Measurements from ENCODE around the gene IFIT1B. TPM values are rescaled to one million over a fixed set of nuclear protein-coding genes. Genes with fewer than 3 reads are reported as not detected.
A peak's percentile ranks its signal among the peaks of the same experiment; 100 is the strongest.

The IFIT1B gene
- total RNA-seq, 4 donors from 2014 or later = not detected

DNA sequence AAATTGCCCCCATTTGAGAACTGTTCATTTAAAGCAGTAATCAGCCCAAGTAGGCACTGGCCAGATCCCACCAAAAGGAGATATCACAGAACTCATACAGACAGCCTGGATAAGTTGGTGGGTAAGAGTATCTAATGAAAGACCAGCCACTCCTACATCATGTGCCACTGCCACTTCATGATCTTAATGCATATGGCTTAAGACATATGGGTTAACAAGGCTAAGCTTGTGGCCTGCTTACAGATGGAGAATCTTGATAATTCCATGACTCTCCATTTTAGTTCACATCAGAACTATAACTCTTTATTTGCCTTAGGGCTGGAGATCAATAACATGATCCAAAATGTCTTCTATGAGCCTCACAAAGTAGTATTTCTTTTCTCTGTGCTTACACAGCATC is 6.8 kb upstream of the IFIT1B start:
- peaks cover 16 to 49% (median 24%) of the 10 kb centered on the region in 4 donors for H3K4me1 ChIP-seq
- in situ Hi-C loops (cut with MboI; ENCODE audit: low pct_ligation_motif_present in 1 of 4, low pct_unique_long_range_greater_than_20kb in 1 of 4, low sequenced_read_pairs in 3 of 4) = no loop called here
- intact Hi-C loops (cut with DNase I; ENCODE audit: low total_unique reads) = no loop called here
- no peak overlapping the region for H3K27ac ChIP-seq
- TF ChIP-seq POLR2AphosphoS5 (IDR thresholded peaks at IDR 0.05) (no peak), POLR2A (IDR thresholded peaks at IDR 0.05) (no peak), EP300 (IDR thresholded peaks at IDR 0.05; ENCODE audit: low read depth) (no peak)
- TF ChIP-seq, protein P1, sequence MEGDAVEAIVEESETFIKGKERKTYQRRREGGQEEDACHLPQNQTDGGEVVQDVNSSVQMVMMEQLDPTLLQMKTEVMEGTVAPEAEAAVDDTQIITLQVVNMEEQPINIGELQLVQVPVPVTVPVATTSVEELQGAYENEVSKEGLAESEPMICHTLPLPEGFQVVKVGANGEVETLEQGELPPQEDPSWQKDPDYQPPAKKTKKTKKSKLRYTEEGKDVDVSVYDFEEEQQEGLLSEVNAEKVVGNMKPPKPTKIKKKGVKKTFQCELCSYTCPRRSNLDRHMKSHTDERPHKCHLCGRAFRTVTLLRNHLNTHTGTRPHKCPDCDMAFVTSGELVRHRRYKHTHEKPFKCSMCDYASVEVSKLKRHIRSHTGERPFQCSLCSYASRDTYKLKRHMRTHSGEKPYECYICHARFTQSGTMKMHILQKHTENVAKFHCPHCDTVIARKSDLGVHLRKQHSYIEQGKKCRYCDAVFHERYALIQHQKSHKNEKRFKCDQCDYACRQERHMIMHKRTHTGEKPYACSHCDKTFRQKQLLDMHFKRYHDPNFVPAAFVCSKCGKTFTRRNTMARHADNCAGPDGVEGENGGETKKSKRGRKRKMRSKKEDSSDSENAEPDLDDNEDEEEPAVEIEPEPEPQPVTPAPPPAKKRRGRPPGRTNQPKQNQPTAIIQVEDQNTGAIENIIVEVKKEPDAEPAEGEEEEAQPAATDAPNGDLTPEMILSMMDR (IDR thresholded peaks at IDR 0.05) = no peak
- H3K9me3 ChIP-seq = no peaks in the 10 kb centered on the region
- no peak overlapping the region for H3K4me3 ChIP-seq
- no peak for DNase-seq
- no peaks in the 10 kb centered on the region for H3K27me3 ChIP-seq
- H3K36me3 ChIP-seq = no peaks in the 10 kb centered on the region

- Histone ChIP-seq H3K4me3 (no peak overlapping the region), H3K4me1 (peaks cover 16 to 49% (median 24%) of the 10 kb centered on the region in 4 donors), H3K9me3 (no peaks in the 10 kb centered on the region), H3K27ac (no peak overlapping the region), H3K27me3 (no peaks in the 10 kb centered on the region), H3K36me3 (no peaks in the 10 kb centered on the region)
- intact Hi-C loops (cut with DNase I; ENCODE audit: low total_unique reads) = no loop called here
- in situ Hi-C loops (cut with MboI; ENCODE audit: low pct_ligation_motif_present in 1 of 4, low pct_unique_long_range_greater_than_20kb in 1 of 4, low sequenced_read_pairs in 3 of 4) = no loop called here
- 77% methylated on average over 3 of the region's 3 CpGs; no CpG with 5 or more reads in 1 of the 2 donors for WGBS, 2 donors (ENCODE audit: low coverage in 1 of 2)
- DNase-seq = no peak
- TF ChIP-seq POLR2AphosphoS5 (IDR thresholded peaks at IDR 0.05) (no peak), EP300 (IDR thresholded peaks at IDR 0.05; ENCODE audit: low read depth) (no peak), POLR2A (IDR thresholded peaks at IDR 0.05) (no peak)
- TF ChIP-seq, protein P1 (IDR thresholded peaks at IDR 0.05) = no peak
Measured at GRCh38 chr10:89371987-89372386, 5.9 kb upstream of the IFIT1B start.

DNA sequence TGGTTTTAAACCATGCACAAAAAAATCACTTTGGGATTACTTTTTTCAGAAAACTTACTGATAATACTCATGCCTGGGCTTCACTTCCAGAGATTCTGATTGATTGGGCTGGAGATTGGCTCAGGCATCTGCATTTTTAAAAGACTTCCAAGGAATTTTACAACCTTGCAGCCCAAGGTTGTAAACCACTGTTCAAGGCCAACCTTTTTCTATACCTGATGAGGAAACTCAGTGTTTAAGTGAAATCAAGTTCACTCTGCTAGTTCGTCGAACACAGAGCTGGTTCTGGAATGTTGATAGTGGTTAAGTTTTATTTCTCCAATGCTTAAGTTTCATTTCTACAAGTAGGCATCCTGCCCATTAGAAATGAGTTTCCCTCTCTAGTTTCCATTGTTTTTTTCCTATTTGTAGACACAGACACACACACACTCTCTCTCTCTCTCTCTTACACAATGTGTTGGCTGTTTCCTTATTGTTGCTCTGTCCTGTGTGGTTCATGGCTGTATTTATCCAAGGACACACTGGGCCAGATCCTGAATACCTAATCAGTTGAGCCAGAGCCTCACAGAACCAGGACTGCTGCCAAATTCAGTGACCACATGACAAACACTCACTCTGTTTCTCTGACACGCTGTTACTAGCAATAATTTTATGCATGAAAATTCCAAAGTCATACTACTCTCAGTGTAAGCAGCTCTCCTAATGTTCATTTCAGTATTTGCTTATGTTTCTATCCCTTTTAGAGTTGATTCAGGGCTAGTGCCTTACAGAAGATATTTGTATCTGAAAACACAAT is 3.7 kb upstream of the IFIT1B start:
- in situ Hi-C loops (cut with MboI; ENCODE audit: low pct_ligation_motif_present in 1 of 4, low pct_unique_long_range_greater_than_20kb in 1 of 4, low sequenced_read_pairs in 3 of 4) = no loop called here
- Histone ChIP-seq H3K36me3 (no peaks in the 10 kb centered on the region), H3K27me3 (no peaks in the 10 kb centered on the region), H3K9me3 (no peaks in the 10 kb centered on the region), H3K27ac (peak overlapping the region; percentile 81 to 89 (median 84)), H3K4me1 (peaks cover 16 to 34% (median 24%) of the 10 kb centered on the region in 4 donors), H3K4me3 (peak overlapping the region in 1 of 4 donors; percentile 29)
- peak; percentile 81 for DNase-seq
- intact Hi-C loops (cut with DNase I; ENCODE audit: low total_unique reads) = no loop called here
- WGBS, 2 donors (ENCODE audit: low coverage in 1 of 2) = 13 to 17% methylated on average over 3 of the region's 3 CpGs
- TF ChIP-seq POLR2AphosphoS5 (IDR thresholded peaks at IDR 0.05) (peak; percentile 30 to 86 (median 77)), EP300 (IDR thresholded peaks at IDR 0.05; ENCODE audit: low read depth) (no peak), POLR2A (IDR thresholded peaks at IDR 0.05) (no peak)
- TF ChIP-seq, protein P1 (IDR thresholded peaks at IDR 0.05) = no peak

GRCh38 chr10:89374713-89375141 is 3.1 kb upstream of the IFIT1B start:
- Histone ChIP-seq H3K27me3 (no peaks in the 10 kb centered on the region), H3K4me1 (peaks cover 16 to 27% (median 21%) of the 10 kb centered on the region in 4 donors), H3K36me3 (no peaks in the 10 kb centered on the region), H3K4me3 (no peak overlapping the region), H3K27ac (peak overlapping the region; percentile 81 to 89 (median 84)), H3K9me3 (no peaks in the 10 kb centered on the region)
- in situ Hi-C loops (cut with MboI; ENCODE audit: low pct_ligation_motif_present in 1 of 4, low pct_unique_long_range_greater_than_20kb in 1 of 4, low sequenced_read_pairs in 3 of 4) (no loop called here), intact Hi-C loops (cut with DNase I; ENCODE audit: low total_unique reads) (no loop called here)
- DNase-seq = no peak
- TF ChIP-seq EP300 (IDR thresholded peaks at IDR 0.05; ENCODE audit: low read depth) (no peak), POLR2A (IDR thresholded peaks at IDR 0.05) (no peak), POLR2AphosphoS5 (IDR thresholded peaks at IDR 0.05) (no peak)
- TF ChIP-seq, protein P1 (IDR thresholded peaks at IDR 0.05) = no peak

Measured in transverse colon (tissue), 4 donors.